HEK293T (cell line): ENCODE data around the gene BRAT1.

ENCODE experiments used
- CTCF ChIA-PET: fragments of 350-600 bp; formaldehyde crosslinking; extraction: SDS; loops from one replicate; lab custom pipeline; 2021; ENCODE audit warnings: antibody characterized with exemption, inconsistent platforms; lab: Yijun Ruan, JAX
- POLR2A ChIA-PET: fragments of 350-600 bp; formaldehyde crosslinking; extraction: SDS; loops from one replicate; lab custom pipeline; 2020; ENCODE audit warnings: antibody characterized with exemption, inconsistent platforms; lab: Yijun Ruan, JAX
- DNase-seq: peaks from one replicate; pipeline ENCODE4 v3.0.0; 2012; ENCODE audit warnings: mixed read lengths; ENCODE audit errors: extremely low spot score
- ARNT ChIP-seq: fragments of 450-650 bp; IDR thresholded peaks from 2 replicates; pipeline ENCODE4 v1.6.1; 2017; ENCODE audit warnings: mild to moderate bottlenecking
- BHLHE40 ChIP-seq: fragments of 450-650 bp; IDR thresholded peaks from 2 replicates; pipeline ENCODE4 v1.6.1; 2016; ENCODE audit warnings: mild to moderate bottlenecking, moderate library complexity, borderline replicate concordance
- CTBP1 ChIP-seq: fragments of 450-650 bp; IDR thresholded peaks from 2 replicates; pipeline ENCODE4 v1.6.1; 2016; ENCODE audit warnings: borderline replicate concordance
- ELF4 ChIP-seq: fragments of 450-650 bp; IDR thresholded peaks from 2 replicates; pipeline ENCODE4 v1.6.1; 2017; ENCODE audit warnings: antibody characterized with exemption
- FOXA1 ChIP-seq: fragments of 450-650 bp; IDR thresholded peaks from 2 replicates; pipeline ENCODE4 v1.6.1; 2016; ENCODE audit warnings: mild to moderate bottlenecking
- FOXK2 ChIP-seq: fragments of 450-650 bp; IDR thresholded peaks from 2 replicates; pipeline ENCODE4 v1.6.1; 2016; ENCODE audit warnings: mild to moderate bottlenecking
- FOXM1 ChIP-seq: fragments of 450-650 bp; IDR thresholded peaks from 2 replicates; pipeline ENCODE4 v1.6.1; 2017; ENCODE audit warnings: mild to moderate bottlenecking, borderline replicate concordance
- HDGF ChIP-seq: fragments of 450-650 bp; IDR thresholded peaks from 2 replicates; pipeline ENCODE4 v1.6.1; 2017; ENCODE audit warnings: antibody characterized with exemption, borderline replicate concordance
- L3MBTL2 ChIP-seq: fragments of 450-650 bp; conservative IDR thresholded peaks from 2 replicates; pipeline ENCODE4 v1.6.1; 2016; ENCODE audit warnings: mild to moderate bottlenecking
- LEF1 ChIP-seq: fragments of 450-650 bp; IDR thresholded peaks from 2 replicates; pipeline ENCODE4 v1.6.1; 2017; ENCODE audit warnings: mild to moderate bottlenecking, borderline replicate concordance
- NFRKB ChIP-seq: fragments of 450-650 bp; IDR thresholded peaks from 2 replicates; pipeline ENCODE4 v1.6.1; 2016; ENCODE audit warnings: mild to moderate bottlenecking, moderate library complexity
- SP1 ChIP-seq: fragments of 450-650 bp; IDR thresholded peaks from 2 replicates; pipeline ENCODE4 v1.6.1; 2017
- SUZ12 ChIP-seq: fragments of 450-650 bp; IDR thresholded peaks from 2 replicates; pipeline ENCODE4 v1.6.1; 2016; ENCODE audit warnings: mild to moderate bottlenecking
- TARDBP ChIP-seq: fragments of 450-650 bp; IDR thresholded peaks from 2 replicates; pipeline ENCODE4 v1.6.1; 2016
- ZNF384 ChIP-seq: fragments of 450-650 bp; IDR thresholded peaks from 2 replicates; pipeline ENCODE4 v1.6.1; 2016
- TF ChIP-seq, protein P1 (sequence below): fragments of 450-650 bp; IDR thresholded peaks from 2 replicates; pipeline ENCODE4 v1.6.1; 2016

The BRAT1 gene

DNA sequence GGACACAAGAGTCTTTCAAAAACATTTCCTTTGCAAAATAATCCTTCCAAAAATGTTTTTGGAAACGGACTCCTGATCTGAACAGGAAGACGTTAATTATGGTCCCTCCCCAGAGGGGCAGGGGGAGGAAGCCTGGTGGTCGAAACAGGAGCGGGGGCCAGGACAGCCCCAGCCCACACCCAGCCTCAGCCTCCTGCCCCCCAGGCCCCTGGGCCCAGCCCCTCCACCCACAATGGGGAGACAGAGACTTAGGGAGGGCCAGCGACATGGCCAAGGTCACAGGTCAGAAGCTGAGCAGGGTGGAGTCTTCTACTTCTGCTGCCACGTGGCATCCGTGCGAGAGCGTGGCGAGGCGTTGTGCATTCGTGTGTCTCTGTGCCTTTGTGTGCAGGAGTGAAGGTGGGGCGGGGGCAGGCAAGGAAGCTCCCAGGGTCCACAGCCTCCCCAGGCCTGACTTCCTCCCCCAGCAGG, 65.1 kb downstream of the BRAT1 start:
- no peak for DNase-seq
- POLR2A ChIA-PET: no interaction called here
- CTCF ChIA-PET: no interaction called here
- TF ChIP-seq FOXK2 (no peak), CTBP1 (no peak), HDGF (no peak), FOXA1 (no peak), TARDBP (no peak), LEF1 (no peak), ELF4 (no peak), BHLHE40 (no peak), SUZ12 (no peak), ARNT (no peak), FOXM1 (no peak), L3MBTL2 (no peak)

DNA sequence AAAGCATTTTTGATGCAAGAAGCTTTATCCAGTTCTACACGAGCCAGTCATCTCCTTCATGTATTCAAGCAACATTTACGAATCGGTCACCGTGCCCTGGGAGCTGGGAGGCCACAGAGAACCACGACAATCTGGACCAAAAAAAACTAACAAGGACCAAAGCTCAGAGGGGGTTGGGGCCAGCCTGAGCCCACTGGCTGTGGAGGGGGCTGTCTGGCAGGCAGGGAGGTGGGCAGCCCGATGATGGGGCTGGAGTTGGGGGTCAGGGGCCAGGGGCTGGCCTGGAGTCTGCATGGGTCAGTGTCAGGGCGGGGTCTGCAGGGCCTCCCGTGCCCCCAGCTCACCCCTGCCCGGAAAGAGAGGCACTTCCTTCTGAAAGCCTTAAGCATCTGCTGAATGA, 66.6 kb downstream of the BRAT1 start:
- CTCF ChIA-PET: interaction anchor here (1.2 kb wide), 1 partner anchor 20 kb away, joined by 3 read pairs; no protein-coding TSS in a partner anchor
- no peak for DNase-seq
- POLR2A ChIA-PET: no interaction called here
- TF ChIP-seq FOXM1: no peak
- no peak for TF ChIP-seq ZNF384
- TF ChIP-seq HDGF: no peak
- TF ChIP-seq FOXK2: no peak
- TF ChIP-seq, protein P1, sequence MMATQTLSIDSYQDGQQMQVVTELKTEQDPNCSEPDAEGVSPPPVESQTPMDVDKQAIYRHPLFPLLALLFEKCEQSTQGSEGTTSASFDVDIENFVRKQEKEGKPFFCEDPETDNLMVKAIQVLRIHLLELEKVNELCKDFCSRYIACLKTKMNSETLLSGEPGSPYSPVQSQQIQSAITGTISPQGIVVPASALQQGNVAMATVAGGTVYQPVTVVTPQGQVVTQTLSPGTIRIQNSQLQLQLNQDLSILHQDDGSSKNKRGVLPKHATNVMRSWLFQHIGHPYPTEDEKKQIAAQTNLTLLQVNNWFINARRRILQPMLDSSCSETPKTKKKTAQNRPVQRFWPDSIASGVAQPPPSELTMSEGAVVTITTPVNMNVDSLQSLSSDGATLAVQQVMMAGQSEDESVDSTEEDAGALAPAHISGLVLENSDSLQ: no peak
- no peak for TF ChIP-seq L3MBTL2
- no peak for TF ChIP-seq CTBP1
- no peak for TF ChIP-seq TARDBP

GRCh38 chr7:2488272-2488645, 67.1 kb downstream of the BRAT1 start:
- TF ChIP-seq HDGF: no peak
- TF ChIP-seq ZNF384: no peak
- TF ChIP-seq TARDBP: no peak
- no peak for TF ChIP-seq FOXA1
- TF ChIP-seq NFRKB: no peak
- no peak for TF ChIP-seq FOXM1
- no peak for TF ChIP-seq SUZ12
- no peak for TF ChIP-seq CTBP1
- TF ChIP-seq LEF1: no peak
- TF ChIP-seq, protein P1: no peak
- TF ChIP-seq ARNT: no peak
- no peak for TF ChIP-seq SP1
- no peak for TF ChIP-seq FOXK2
- TF ChIP-seq ELF4: no peak
- POLR2A ChIA-PET: no interaction called here
- DNase-seq: no peak
- CTCF ChIA-PET: no interaction called here
